Left lung (tissue), 10 donors: ENCODE results near the gene CENPC. TPM values are rescaled to one million over a fixed set of nuclear protein-coding genes. Genes with fewer than 3 reads are reported as not detected.
"Not testable (repeated sequence)": the region's sequence is repeated elsewhere in the genome, so short reads cannot be mapped to it uniquely, and the experiment has no call there.

Experiments
- ATAC-seq: fragments of 200-7000 bp; cut with Tn5 transposase; one replicate; pipeline ENCODE4 v1.9.1; 2020; ENCODE audit warnings: moderate library complexity
- DNase-seq, 4 donors: peaks; one replicate each; pipeline ENCODE4 v3.0.0-alpha.2; 2013 to 2020
- H3K27ac ChIP-seq, 2 donors: fragments of 200-600 bp; sonication (generic) in 1 of 2; one replicate each; pipeline versions ENCODE4 v1.5.0 to v1.8.0; 2020 to 2021
- H3K27me3 ChIP-seq, 2 donors: fragments of 200-600 bp; sonication (generic) in 1 of 2; one replicate each; pipeline versions ENCODE4 v1.5.0 to v1.8.0; 2020 to 2021
- H3K36me3 ChIP-seq, 2 donors: fragments of 200-600 bp; sonication (generic) in 1 of 2; one replicate each; pipeline versions ENCODE4 v1.5.0 to v1.8.0; 2020 to 2021
- H3K4me1 ChIP-seq, 2 donors: fragments of 200-600 bp; one replicate each; pipeline ENCODE4 v1.8.0; 2021
- H3K4me3 ChIP-seq, 2 donors: fragments of 200-600 bp; sonication (generic) in 1 of 2; one replicate each; pipeline versions ENCODE4 v1.5.0 to v1.8.0; 2020 to 2021; ENCODE audit warnings: mild to moderate bottlenecking in 1 of 2
- H3K9me3 ChIP-seq, 2 donors: fragments of 200-600 bp; sonication (generic) in 1 of 2; one replicate each; pipeline versions ENCODE4 v1.5.0 to v1.8.0; 2020 to 2021
- CTCF ChIP-seq, 2 donors: fragments of 200-600 bp; sonication (generic) in 1 of 2; IDR thresholded peaks; one replicate each; pipeline versions ENCODE4 v1.5.0 to v1.8.0; 2021; ENCODE audit warnings: antibody characterized with exemption in 2 of 2
- intact Hi-C, 2 donors: fragments of 100-400 bp; cut with DNase I; formaldehyde crosslinking; loops; one replicate each; pipeline versions ENCODE4 v1.11.2 to v1.14.2; 2022
- polyA plus RNA-seq, 6 donors: library from polyadenylated mRNA; unstranded; fragments of 120-200 nt; gene quantifications; one replicate each; pipeline ENCODE4 v1.2.1, GENCODE V29; 2013; ENCODE audit not compliant: insufficient read length in 6 of 6
- total RNA-seq, 2 donors: library from RNA; stranded (reverse); fragmentation: NEBNext Ultra II Directional; extraction: Animal tissue kit (Norgen Biotek cat#: 25700); gene quantifications; one replicate each; pipeline ENCODE4 v1.2.1, GENCODE V29; 2021
- donor health status: DM: no; HTN: yes; CAD: no.
- donor health status: DM: no; HTN: no; CAD: no.

The CENPC gene
- total and polyA plus RNA-seq, 8 donors = 16.1 to 41.5 (median 31.4) TPM

GRCh38 chr4:67554096-67554495 lies 8.8 kb upstream of the CENPC start:
- intact Hi-C loops = no loop called here
- Histone ChIP-seq H3K27ac (no peak overlapping the region), H3K4me1 (no peaks in the 10 kb centered on the region), H3K9me3 (no peaks in the 10 kb centered on the region), H3K27me3 (no peaks in the 10 kb centered on the region), H3K4me3 (no peak overlapping the region), H3K36me3 (no peaks in the 10 kb centered on the region)
- TF ChIP-seq CTCF (IDR thresholded peaks at IDR 0.05) = no peak
- ATAC-seq (no peak), DNase-seq (no peak)

DNA sequence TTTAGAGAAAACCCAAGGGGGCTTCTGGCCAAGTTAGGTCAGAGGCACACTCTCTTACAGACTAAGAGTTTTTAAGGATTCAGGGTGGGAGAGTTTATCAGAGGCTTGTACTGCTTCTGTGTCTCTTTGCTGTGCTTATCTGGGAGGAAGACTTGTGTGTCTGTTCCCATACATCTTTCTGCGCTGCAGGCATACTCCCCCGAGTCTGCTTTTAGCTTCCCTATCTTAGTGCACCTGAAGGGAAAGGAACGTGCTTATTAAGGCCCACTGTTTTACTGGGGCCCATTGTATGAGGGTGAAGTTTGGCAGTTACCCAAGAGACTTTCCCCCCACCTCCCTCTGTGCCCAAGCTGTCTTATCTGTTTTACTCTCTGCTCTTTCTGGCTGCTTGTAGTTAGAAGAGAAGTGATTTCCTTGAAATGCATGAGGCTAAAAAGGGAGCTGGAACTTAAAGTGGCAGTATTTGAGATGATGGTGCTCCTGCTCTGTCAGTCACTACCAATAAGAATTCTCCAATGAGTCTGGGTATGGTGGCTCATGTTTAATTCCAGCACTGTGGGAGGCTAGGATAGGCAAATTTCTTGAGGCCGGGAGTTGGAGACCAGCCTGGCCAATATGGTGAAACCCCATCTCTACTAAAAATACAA lies 7.0 kb upstream of the CENPC start:
- H3K27me3 ChIP-seq, H3K36me3 ChIP-seq, H3K9me3 ChIP-seq, H3K27ac ChIP-seq, ATAC-seq, intact Hi-C loops, DNase-seq, H3K4me1 ChIP-seq, H3K4me3 ChIP-seq: not testable (repeated sequence)

DNA sequence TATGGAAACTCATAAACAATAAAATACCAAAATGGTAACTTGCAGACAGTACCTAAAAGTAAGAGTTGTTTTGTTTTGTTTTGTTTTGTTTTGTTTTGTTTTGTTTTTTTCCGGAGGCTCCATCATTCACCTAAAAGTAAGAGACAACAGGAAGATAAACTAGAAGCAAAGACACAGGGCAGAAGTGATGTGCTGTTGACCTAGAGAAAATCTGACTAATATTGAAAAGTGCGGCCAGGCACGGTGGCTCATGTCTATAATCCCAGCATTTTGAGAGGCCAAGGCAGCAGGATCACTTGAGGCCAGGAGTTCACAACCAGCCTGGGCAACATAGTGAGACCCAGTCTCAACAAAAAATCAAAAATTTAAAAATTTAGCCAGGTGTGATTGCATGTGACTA lies 5.6 kb upstream of the CENPC start:
- intact Hi-C loops = no loop called here
- H3K27me3 ChIP-seq = no peaks in the 10 kb centered on the region
- DNase-seq = no peak

GRCh38 chr4:67550451-67550850 lies 5.1 kb upstream of the CENPC start:
- intact Hi-C loops = no loop called here
- no peaks in the 10 kb centered on the region for H3K4me1 ChIP-seq
- DNase-seq (no peak), ATAC-seq (no peak)
- no peak overlapping the region for H3K27ac ChIP-seq
- no peak for TF ChIP-seq CTCF (IDR thresholded peaks at IDR 0.05)
- H3K36me3 ChIP-seq = no peaks in the 10 kb centered on the region
- H3K4me3 ChIP-seq = no peak overlapping the region
- no peaks in the 10 kb centered on the region for H3K9me3 ChIP-seq
- no peaks in the 10 kb centered on the region for H3K27me3 ChIP-seq

More for the DNA sequence above, 5.6 kb upstream of the CENPC start:
- H3K27ac ChIP-seq = no peak overlapping the region
- H3K9me3 ChIP-seq = no peaks in the 10 kb centered on the region
- H3K4me3 ChIP-seq = no peak overlapping the region
- H3K36me3 ChIP-seq = no peaks in the 10 kb centered on the region
- no peak for TF ChIP-seq CTCF (IDR thresholded peaks at IDR 0.05)
- no peaks in the 10 kb centered on the region for H3K4me1 ChIP-seq
- ATAC-seq = no peak

DNA sequence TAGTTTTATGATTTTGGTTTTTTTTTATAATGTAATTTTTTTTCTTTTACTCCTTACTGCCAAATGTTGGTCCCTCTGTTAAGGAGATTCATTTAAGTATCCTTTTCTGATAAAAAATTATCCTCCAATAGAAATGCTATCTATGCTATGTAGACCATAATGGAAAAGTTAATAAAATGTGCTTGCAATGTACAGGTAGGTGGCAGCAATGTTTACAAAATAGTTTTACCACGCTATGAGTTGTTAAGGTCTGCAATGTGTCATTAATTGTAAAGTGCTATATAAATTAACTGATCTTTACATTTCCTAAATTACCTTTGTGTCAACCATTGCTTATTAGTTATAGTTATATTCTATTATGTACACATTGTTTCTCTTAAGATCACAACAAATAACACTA lies 3.8 kb upstream of the CENPC start:
- no peaks in the 10 kb centered on the region for H3K36me3 ChIP-seq
- no peak overlapping the region for H3K27ac ChIP-seq
- no peak overlapping the region for H3K4me3 ChIP-seq
- no peak for TF ChIP-seq CTCF (IDR thresholded peaks at IDR 0.05)
- no peaks in the 10 kb centered on the region for H3K27me3 ChIP-seq
- DNase-seq (no peak), ATAC-seq (no peak)
- H3K4me1 ChIP-seq = peaks cover 4 to 5% of the 10 kb centered on the region in 2 donors
- H3K9me3 ChIP-seq = no peaks in the 10 kb centered on the region
- intact Hi-C loops = no loop called here

DNA sequence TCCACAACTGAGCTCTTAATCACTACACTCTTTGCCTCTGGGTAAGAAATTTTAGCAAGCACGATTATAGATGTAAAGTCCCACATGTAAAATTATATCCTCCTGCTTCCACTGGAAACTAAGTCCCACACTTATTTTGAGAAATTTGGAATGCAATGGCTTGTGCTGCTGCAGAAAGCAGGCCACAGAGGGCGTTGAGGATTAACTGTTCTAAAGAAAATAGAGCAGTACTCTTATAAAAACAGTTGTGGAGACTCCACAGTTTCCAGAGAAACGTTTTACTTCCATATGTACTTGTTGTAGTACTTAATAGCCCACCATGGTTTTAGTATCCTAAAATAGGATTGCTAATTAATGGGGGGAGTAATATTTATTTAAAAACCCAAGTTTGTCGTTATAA lies 1.7 kb upstream of the CENPC start:
- Histone ChIP-seq H3K27me3 (no peaks in the 10 kb centered on the region), H3K9me3 (no peaks in the 10 kb centered on the region), H3K4me3 (no peak overlapping the region), H3K4me1 (peaks cover 7 to 21% of the 10 kb centered on the region in 2 donors), H3K27ac (no peak overlapping the region), H3K36me3 (no peaks in the 10 kb centered on the region)
- no peak for ATAC-seq
- TF ChIP-seq CTCF (IDR thresholded peaks at IDR 0.05) = no peak
- intact Hi-C loops = no loop called here
- DNase-seq = no peak
